Renal cortex interstitium (tissue), 11 donors: ENCODE data around the gene C6orf132. TPM values are rescaled to one million over a fixed set of nuclear protein-coding genes. Genes with fewer than 3 reads are reported as not detected.

Source experiments
- DNase-seq, 11 donors: peaks; one replicate each; pipeline ENCODE4 v3.0.0-alpha.2; 2013; ENCODE audit warnings: low read depth in 9 of 11, low spot score in 4 of 11; ENCODE audit errors: extremely low read depth in 1 of 11
- polyA plus RNA-seq, 3 donors: library from polyadenylated mRNA; unstranded; fragments of 120-200 nt; gene quantifications; one replicate each; pipeline ENCODE4 v1.2.1, GENCODE V29; 2013; ENCODE audit not compliant: insufficient read length in 3 of 3

The C6orf132 gene
- polyA plus RNA-seq, 3 donors, result 4.3 to 5.5 (median 5.2) TPM

- peak in 1 of 11 donors; percentile 36 for DNase-seq
These were observed 24.0 kb downstream of the C6orf132 start for GRCh38 chr6:42118162-42119001.

- DNase-seq, result no peak
These were observed 24.6 kb downstream of the C6orf132 start for GRCh38 chr6:42117843-42118161.

GRCh38 chr6:42113936-42114636 is 28.3 kb downstream of the C6orf132 start:
- peak in 1 of 11 donors; percentile 45 for DNase-seq

GRCh38 chr6:42112351-42112750 is 30.1 kb downstream of the C6orf132 start:
- DNase-seq, result no peak

- no peak for DNase-seq
These were observed 31.7 kb downstream of the C6orf132 start for GRCh38 chr6:42110683-42111082.

GRCh38 chr6:42108071-42108470 is 34.3 kb downstream of the C6orf132 start:
- DNase-seq, result no peak

- peak in 2 of 11 donors; percentile 34 to 43 for DNase-seq
These were observed 36.1 kb downstream of the C6orf132 start for GRCh38 chr6:42106112-42107023.

GRCh38 chr6:42105709-42106108 is 36.7 kb downstream of the C6orf132 start:
- DNase-seq, result no peak

GRCh38 chr6:42105156-42105648 is 37.2 kb downstream of the C6orf132 start:
- no peak for DNase-seq

- no peak for DNase-seq
These were observed 37.7 kb downstream of the C6orf132 start for GRCh38 chr6:42104804-42105125.

GRCh38 chr6:42104095-42104803 is 38.2 kb downstream of the C6orf132 start:
- peak in 7 of 11 donors; percentile 41 to 72 (median 59) for DNase-seq

- DNase-seq, result no peak
These were observed 38.7 kb downstream of the C6orf132 start for GRCh38 chr6:42103753-42104094.

- no peak for DNase-seq
These were observed 39.2 kb downstream of the C6orf132 start for GRCh38 chr6:42103216-42103615.

GRCh38 chr6:42101186-42101657 is 41.2 kb downstream of the C6orf132 start:
- no peak for DNase-seq

- DNase-seq, result no peak
These were observed 42.2 kb downstream of the C6orf132 start for GRCh38 chr6:42100029-42100901.

GRCh38 chr6:42099340-42100028 is 42.9 kb downstream of the C6orf132 start:
- DNase-seq, result no peak

- DNase-seq, result no peak
These were observed 46.5 kb downstream of the C6orf132 start for GRCh38 chr6:42095776-42096541.
